Limb (tissue), 2 donors: ENCODE data around the gene CCDC144A.
A peak's percentile ranks its signal among the peaks of the same experiment; 100 is the strongest.
"Not testable (repeated sequence)": the region's sequence is repeated elsewhere in the genome, so short reads cannot be mapped to it uniquely, and the experiment has no call there.

ENCODE experiments used
- DNase-seq, 2 donors: peaks; one replicate each; pipeline ENCODE4 v3.0.0-alpha.2; 2016; ENCODE audit errors: extremely low spot score in 2 of 2

Gene CCDC144A, protein sequence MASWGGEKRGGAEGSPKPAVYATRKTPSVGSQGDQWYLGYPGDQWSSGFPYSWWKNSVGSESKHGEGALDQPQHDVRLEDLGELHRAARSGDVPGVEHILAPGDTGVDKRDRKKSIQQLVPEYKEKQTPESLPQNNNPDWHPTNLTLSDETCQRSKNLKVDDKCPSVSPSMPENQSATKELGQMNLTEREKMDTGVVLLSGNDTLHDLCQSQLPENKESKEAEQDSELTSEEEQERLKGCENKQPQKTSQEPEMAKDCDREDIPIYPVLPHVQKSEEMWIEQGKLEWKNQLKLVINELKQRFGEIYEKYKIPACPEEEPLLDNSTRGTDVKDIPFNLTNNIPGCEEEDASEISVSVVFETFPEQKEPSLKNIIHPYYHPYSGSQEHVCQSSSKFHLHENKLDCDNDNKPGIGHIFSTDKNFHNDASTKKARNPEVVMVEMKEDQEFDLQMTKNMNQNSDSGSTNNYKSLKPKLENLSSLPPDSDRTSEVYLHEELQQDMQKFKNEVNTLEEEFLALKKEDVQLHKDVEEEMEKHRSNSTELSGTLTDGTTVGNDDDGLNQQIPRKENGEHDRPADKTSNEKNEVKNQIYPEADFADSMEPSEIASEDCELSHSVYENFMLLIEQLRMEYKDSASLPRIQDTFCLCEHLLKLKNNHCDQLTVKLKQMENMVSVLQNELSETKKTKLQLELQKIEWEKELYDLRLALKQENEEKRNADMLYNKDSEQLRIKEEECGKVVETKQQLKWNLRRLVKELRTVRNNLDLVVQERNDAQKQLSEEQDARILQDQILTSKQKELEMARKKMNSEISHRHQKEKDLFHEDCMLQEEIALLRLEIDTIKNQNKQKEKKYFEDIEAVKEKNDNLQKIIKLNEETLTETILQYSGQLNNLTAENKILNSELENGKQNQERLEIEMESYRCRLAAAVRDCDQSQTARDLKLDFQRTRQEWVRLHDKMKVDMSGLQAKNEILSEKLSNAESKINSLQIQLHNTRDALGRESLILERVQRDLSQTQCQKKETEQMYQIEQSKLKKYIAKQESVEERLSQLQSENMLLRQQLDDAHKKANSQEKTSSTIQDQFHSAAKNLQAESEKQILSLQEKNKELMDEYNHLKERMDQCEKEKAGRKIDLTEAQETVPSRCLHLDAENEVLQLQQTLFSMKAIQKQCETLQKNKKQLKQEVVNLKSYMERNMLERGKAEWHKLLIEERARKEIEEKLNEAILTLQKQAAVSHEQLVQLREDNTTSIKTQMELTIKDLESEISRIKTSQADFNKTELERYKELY (N-terminal part only)

DNA sequence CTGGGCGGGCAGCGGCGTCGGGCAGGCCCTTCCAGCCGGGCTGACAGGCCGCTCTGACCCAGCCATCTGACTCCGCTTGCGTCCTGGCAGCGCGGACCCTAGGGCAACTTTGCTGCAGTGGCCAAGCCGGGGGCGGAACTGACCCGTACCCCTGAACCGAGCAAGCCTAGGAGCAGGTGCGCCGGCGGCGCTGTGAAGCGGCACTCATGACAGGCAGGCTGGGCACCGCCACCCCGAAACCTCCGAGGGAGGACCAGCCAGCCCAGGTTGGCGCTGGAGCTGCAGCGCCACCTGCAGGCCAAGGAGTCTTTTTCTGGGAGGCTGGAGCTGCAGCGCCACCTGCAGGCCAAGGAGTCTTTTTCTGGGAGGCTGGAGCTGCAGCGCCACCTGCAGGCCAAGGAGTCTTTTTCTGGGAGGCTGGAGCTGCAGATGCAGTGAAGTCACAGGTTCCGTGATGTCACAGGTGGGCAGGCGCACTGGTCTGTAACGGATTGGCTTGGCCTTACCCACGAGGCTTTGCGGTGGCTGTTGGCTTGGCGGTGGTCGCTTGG, at the start of gene CCDC144A:
TSS of gene CCDC144A (plus strand) at position 511 of the 551 bp plus-strand sequence. CDS start 160 bp downstream, outside the sequence.
- not testable (repeated sequence) for DNase-seq

- no peak for DNase-seq
Measured at GRCh38 chr17:16649585-16649984, 40.5 kb upstream of the CCDC144A start.

GRCh38 chr17:16652252-16652651, 37.8 kb upstream of the CCDC144A start:
- DNase-seq = no peak

GRCh38 chr17:16652847-16653366, 37.1 kb upstream of the CCDC144A start:
- no peak for DNase-seq

GRCh38 chr17:16653367-16654041, 36.5 kb upstream of the CCDC144A start, which contains the start of gene ZNF624:
ZNF624 (minus strand) TSS chr17:16653850.
- DNase-seq = peak; percentile 95 to 96

GRCh38 chr17:16661217-16661616, 28.8 kb upstream of the CCDC144A start:
- no peak for DNase-seq

DNA sequence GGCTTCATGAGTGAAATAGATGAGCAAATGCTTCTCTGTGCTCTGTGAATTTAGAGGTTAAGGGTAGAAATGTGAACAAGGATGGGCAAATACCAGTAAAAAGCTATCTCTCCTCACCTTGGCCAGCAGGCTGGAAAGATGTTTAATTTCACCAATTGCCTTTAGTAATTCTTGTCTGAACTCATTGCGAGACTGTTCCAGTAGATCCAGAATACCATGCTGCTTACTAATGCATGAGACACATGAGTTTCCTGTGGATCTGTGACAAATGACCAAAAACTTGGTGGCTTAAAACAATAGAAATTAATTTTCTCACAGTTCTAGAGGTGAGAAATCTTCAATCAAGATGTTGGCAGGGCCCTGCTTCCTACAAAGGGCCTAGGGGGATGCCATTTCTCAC, 27.1 kb upstream of the CCDC144A start:
- no peak for DNase-seq

DNA sequence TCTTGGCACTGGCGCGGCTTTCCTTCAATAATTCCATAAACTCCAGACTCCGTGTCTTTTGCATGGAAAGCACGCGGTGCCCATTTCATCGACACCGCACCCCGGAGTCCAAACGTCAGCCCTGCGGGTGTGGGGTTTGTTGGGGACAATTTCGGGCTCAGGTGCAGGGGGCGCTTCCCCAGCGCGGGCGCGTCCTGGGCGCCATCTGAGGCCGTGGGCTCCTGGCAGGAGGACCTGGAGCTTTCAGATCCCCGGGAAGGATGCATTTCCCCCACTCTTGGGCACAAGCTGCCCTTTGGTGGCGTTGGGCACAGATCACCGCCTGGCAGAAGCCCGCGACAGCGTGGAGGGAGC, 23.5 kb upstream of the CCDC144A start:
- DNase-seq = not testable (repeated sequence)

- peak in 1 of 2 donors; percentile 61 for DNase-seq
Measured at GRCh38 chr17:16666907-16667636, 23.0 kb upstream of the CCDC144A start.

- DNase-seq = peak in 1 of 2 donors; percentile 57
Measured at GRCh38 chr17:16676676-16677268, 13.3 kb upstream of the CCDC144A start.

DNA sequence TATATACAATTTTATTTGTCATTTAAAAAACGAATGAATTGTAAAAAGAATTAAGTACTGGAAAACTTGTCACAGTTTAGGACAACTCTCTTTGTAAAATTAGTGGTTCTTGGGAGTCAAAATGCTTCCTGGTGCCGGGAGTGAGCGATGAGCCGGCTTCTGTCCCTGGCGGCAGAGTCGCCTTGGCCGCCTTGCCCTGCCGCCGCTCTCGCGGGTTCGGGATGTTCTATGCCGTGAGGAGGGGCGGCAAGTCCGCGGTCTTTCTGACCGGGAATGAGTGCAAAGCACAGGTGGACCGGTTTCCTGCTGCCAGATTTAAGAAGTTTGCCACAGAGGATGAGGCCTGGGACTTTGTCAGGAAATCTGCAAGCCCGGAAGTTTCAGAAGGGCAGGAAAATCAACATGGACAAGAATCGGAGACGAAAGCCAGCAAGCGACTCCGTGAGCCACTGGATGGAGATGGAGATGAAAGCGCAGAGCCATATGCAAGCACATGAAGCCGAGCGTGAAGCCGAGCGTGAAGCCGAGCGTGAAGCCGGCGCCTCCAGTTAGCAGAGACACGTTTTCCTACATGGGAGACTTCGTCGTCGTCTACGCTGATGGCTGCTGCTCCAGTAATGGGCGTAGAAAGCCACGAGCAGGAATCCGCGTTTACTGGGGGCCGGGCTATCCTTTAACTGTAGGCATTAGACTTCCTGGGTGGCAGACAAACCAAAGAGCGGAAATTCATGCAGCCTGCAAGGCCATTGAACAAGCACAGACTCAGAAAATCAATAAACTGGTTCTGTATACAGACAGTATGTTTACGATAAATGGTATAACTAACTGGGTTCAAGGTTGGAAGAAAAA, 6.5 kb upstream of the CCDC144A start:
- DNase-seq = not testable (repeated sequence)

DNA sequence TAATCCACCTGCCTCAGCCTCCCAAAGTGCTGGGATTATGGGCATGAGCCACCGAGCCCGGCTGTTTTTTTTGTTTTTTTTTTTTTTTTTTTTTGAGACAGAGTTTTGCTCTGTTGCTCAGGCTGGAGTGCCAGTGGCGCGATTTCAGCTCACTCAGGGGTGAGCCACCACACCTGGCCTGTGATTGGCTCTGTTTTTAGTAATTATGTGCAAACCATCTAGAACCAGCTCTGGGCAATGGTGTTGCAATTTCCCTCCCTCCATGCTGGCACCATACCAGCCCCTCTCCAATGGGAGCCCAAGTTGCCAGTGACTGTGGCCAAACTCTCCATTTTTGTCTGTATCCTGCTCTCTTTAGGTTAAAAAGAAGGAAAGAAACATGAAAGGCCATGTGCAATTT, 4.0 kb upstream of the CCDC144A start:
- DNase-seq = not testable (repeated sequence)

GRCh38 chr17:16687151-16687550, 2.9 kb upstream of the CCDC144A start:
- not testable (repeated sequence) for DNase-seq

GRCh38 chr17:16690447-16690846, 406 bp downstream of the CCDC144A start:
- not testable (repeated sequence) for DNase-seq

GRCh38 chr17:16697603-16698002, 7.6 kb downstream of the CCDC144A start:
- not testable (repeated sequence) for DNase-seq

- peak in 1 of 2 donors; percentile 39 for DNase-seq
Measured at GRCh38 chr17:16745492-16746203, 55.6 kb downstream of the CCDC144A start.

GRCh38 chr17:16746571-16746970, 56.5 kb downstream of the CCDC144A start:
- DNase-seq = not testable (repeated sequence)
